Neural cell (in vitro differentiated cells): ENCODE data around the gene FN1.

ENCODE experiments used
- CTCF ChIP-seq: fragments of 450-650 bp; IDR thresholded peaks from 2 replicates; pipeline ENCODE4 v1.5.1; 2014; ENCODE audit warnings: antibody characterized with exemption, mild to moderate bottlenecking, moderate library complexity; ENCODE audit not compliant: poor library complexity, severe bottlenecking
- EP300 ChIP-seq: fragments of 450-650 bp; conservative IDR thresholded peaks from 2 replicates; pipeline ENCODE4 v1.6.1; 2014; ENCODE audit warnings: antibody characterized with exemption, mild to moderate bottlenecking, moderate library complexity; ENCODE audit not compliant: poor library complexity, severe bottlenecking
- SMC3 ChIP-seq: fragments of 450-650 bp; conservative IDR thresholded peaks from 2 replicates; pipeline ENCODE4 v1.6.1; 2014; ENCODE audit warnings: antibody characterized with exemption, mild to moderate bottlenecking, moderate library complexity; ENCODE audit not compliant: poor library complexity
- TAF1 ChIP-seq: IDR thresholded peaks from 2 replicates; pipeline ENCODE4 v1.6.1; 2012; ENCODE audit warnings: low read depth

- TF ChIP-seq TAF1 (no peak), SMC3 (no peak), CTCF (no peak), EP300 (no peak)
These were observed 61.0 kb downstream of the FN1 start for GRCh38 chr2:215374642-215375466.
